Mesothelial cell of epicardium (in vitro differentiated cells): ENCODE results near the gene LSM4. TPM values are rescaled to one million over a fixed set of nuclear protein-coding genes. Genes with fewer than 3 reads are reported as not detected.
"Not testable (repeated sequence)": the region's sequence is repeated elsewhere in the genome, so short reads cannot be mapped to it uniquely, and the experiment has no call there.

ENCODE experiments used
- DNase-seq, 2 experiments: peaks; one replicate each; pipeline ENCODE4 v3.0.0; 2021; ENCODE audit warnings: low spot score in 2 of 2; ENCODE audit not compliant: unreplicated experiment in 2 of 2
- H3K27ac Mint-ChIP-seq: 2 replicates; pipeline ENCODE4 v1.8.0; 2021; ENCODE audit warnings: mixed read lengths
- H3K27me3 Mint-ChIP-seq: 2 replicates; pipeline ENCODE4 v1.8.0; 2021; ENCODE audit warnings: low read depth, mixed read lengths
- H3K36me3 Mint-ChIP-seq: 2 replicates; pipeline ENCODE4 v1.8.0; 2021; ENCODE audit warnings: mixed read lengths
- H3K4me1 Mint-ChIP-seq: 2 replicates; pipeline ENCODE4 v1.8.0; 2021; ENCODE audit warnings: mixed read lengths
- H3K4me3 Mint-ChIP-seq: 2 replicates; pipeline ENCODE4 v1.8.0; 2021; ENCODE audit warnings: mild to moderate bottlenecking, moderate library complexity, mixed read lengths
- H3K9me3 Mint-ChIP-seq: 2 replicates; pipeline ENCODE4 v1.8.0; 2021; ENCODE audit warnings: mixed read lengths
- CTCF ChIP-seq: fragments of 200-600 bp; sonication (generic); IDR thresholded peaks from one replicate; pipeline ENCODE4 v1.5.0; 2021; ENCODE audit warnings: antibody characterized with exemption; ENCODE audit not compliant: unreplicated experiment
- total RNA-seq: library from RNA; stranded (reverse); gene quantifications from 3 replicates; pipeline ENCODE4 v1.2.1, GENCODE V29; 2021

The LSM4 gene
- total RNA-seq, 1 donor from 2014 or later: 112 TPM

GRCh38 chr19:18351544-18351943 lies 28.7 kb upstream of the LSM4 start:
- Mint-ChIP-seq H3K4me3 (no peak overlapping the region), H3K4me1 (no peaks in the 10 kb centered on the region), H3K27me3 (no peaks in the 10 kb centered on the region), H3K9me3 (no peaks in the 10 kb centered on the region), H3K36me3 (peaks cover 14% of the 10 kb centered on the region), H3K27ac (no peak overlapping the region)
- TF ChIP-seq CTCF: no peak
- DNase-seq: no peak

- Mint-ChIP-seq H3K4me3 (no peak overlapping the region), H3K36me3 (peaks cover 15% of the 10 kb centered on the region), H3K9me3 (no peaks in the 10 kb centered on the region), H3K27me3 (no peaks in the 10 kb centered on the region), H3K4me1 (no peaks in the 10 kb centered on the region), H3K27ac (no peak overlapping the region)
- TF ChIP-seq CTCF: no peak
- DNase-seq: no peak
These were observed 27.6 kb upstream of the LSM4 start for GRCh38 chr19:18350490-18350889.

GRCh38 chr19:18349524-18350128 lies 26.8 kb upstream of the LSM4 start:
- no peaks in the 10 kb centered on the region for H3K9me3 Mint-ChIP-seq
- peak in 1 of 2 experiments; percentile 71 for DNase-seq
- no peaks in the 10 kb centered on the region for H3K27me3 Mint-ChIP-seq
- H3K4me1 Mint-ChIP-seq: peaks cover under 1% of the 10 kb centered on the region
- peaks cover 14% of the 10 kb centered on the region for H3K36me3 Mint-ChIP-seq
- H3K27ac Mint-ChIP-seq: no peak overlapping the region
- H3K4me3 Mint-ChIP-seq: no peak overlapping the region
- peak; percentile 55 for TF ChIP-seq CTCF

GRCh38 chr19:18348818-18349339 lies 26.0 kb upstream of the LSM4 start:
- DNase-seq, H3K4me3 Mint-ChIP-seq, H3K9me3 Mint-ChIP-seq, H3K27ac Mint-ChIP-seq, H3K4me1 Mint-ChIP-seq, H3K27me3 Mint-ChIP-seq: not testable (repeated sequence)
- H3K36me3 Mint-ChIP-seq: peaks cover 14% of the 10 kb centered on the region

- Mint-ChIP-seq H3K4me1 (peaks cover 3% of the 10 kb centered on the region), H3K36me3 (peaks cover 10% of the 10 kb centered on the region), H3K27me3 (no peaks in the 10 kb centered on the region), H3K27ac (no peak overlapping the region), H3K9me3 (no peaks in the 10 kb centered on the region), H3K4me3 (no peak overlapping the region)
- DNase-seq: no peak
- TF ChIP-seq CTCF: no peak
These were observed 25.3 kb upstream of the LSM4 start for GRCh38 chr19:18348171-18348570.

- Mint-ChIP-seq H3K36me3 (peaks cover 10% of the 10 kb centered on the region), H3K27ac (peak overlapping the region; percentile 27), H3K9me3 (no peaks in the 10 kb centered on the region), H3K4me1 (peaks cover 11% of the 10 kb centered on the region), H3K4me3 (no peak overlapping the region), H3K27me3 (no peaks in the 10 kb centered on the region)
- TF ChIP-seq CTCF: no peak
- DNase-seq: no peak
These were observed 23.2 kb upstream of the LSM4 start for GRCh38 chr19:18346091-18346490.
